Glutamatergic neuron (in vitro differentiated cells): Measurements from ENCODE around the gene CCK. TPM values are rescaled to one million over a fixed set of nuclear protein-coding genes. Genes with fewer than 3 reads are reported as not detected.

Experiments used
- DNase-seq: peaks from one replicate; pipeline ENCODE4 v3.0.0; 2022
- H3K27ac Mint-ChIP-seq: one replicate; pipeline ENCODE4 v1.8.0; 2020; ENCODE audit warnings: mild to moderate bottlenecking, mixed read lengths, inconsistent platforms; ENCODE audit not compliant: unreplicated experiment
- H3K27me3 Mint-ChIP-seq: one replicate; pipeline ENCODE4 v1.8.0; 2020; ENCODE audit warnings: mild to moderate bottlenecking, moderate library complexity, mixed read lengths, inconsistent platforms; ENCODE audit not compliant: unreplicated experiment
- H3K36me3 Mint-ChIP-seq: one replicate; pipeline ENCODE4 v1.8.0; 2020; ENCODE audit warnings: mild to moderate bottlenecking, mixed read lengths, inconsistent platforms; ENCODE audit not compliant: unreplicated experiment
- H3K4me1 Mint-ChIP-seq: one replicate; pipeline ENCODE4 v1.8.0; 2020; ENCODE audit warnings: mild to moderate bottlenecking, low read depth, mixed read lengths, inconsistent platforms; ENCODE audit not compliant: unreplicated experiment
- H3K4me3 Mint-ChIP-seq: one replicate; pipeline ENCODE4 v1.8.0; 2020; ENCODE audit warnings: mild to moderate bottlenecking, mixed read lengths, inconsistent platforms; ENCODE audit not compliant: unreplicated experiment
- H3K9me3 Mint-ChIP-seq: one replicate; pipeline ENCODE4 v1.8.0; 2020; ENCODE audit warnings: mild to moderate bottlenecking, moderate library complexity, mixed read lengths, inconsistent platforms; ENCODE audit not compliant: unreplicated experiment
- CTCF ChIP-seq: fragments of 200-600 bp; sonication (generic); IDR thresholded peaks from one replicate; pipeline ENCODE4 v1.5.0; 2021; ENCODE audit not compliant: partially characterized antibody, unreplicated experiment
- total RNA-seq: library from RNA; stranded (reverse); fragmentation: NEBNext Ultra II Directional; extraction: Animal tissue kit (Norgen Biotek cat#: 25700); gene quantifications from one replicate; pipeline ENCODE4 v1.2.1, GENCODE V29; 2021; ENCODE audit not compliant: unreplicated experiment

CCK gene
- total RNA-seq, 1 donor from 2014 or later = not detected

- Mint-ChIP-seq H3K4me3 (no peak overlapping the region), H3K36me3 (peaks cover 23% of the 10 kb centered on the region), H3K9me3 (peaks cover 11% of the 10 kb centered on the region), H3K4me1 (peaks cover 5% of the 10 kb centered on the region), H3K27ac (peak overlapping the region; percentile 8), H3K27me3 (peaks cover 5% of the 10 kb centered on the region)
- no peak for DNase-seq
- no peak for TF ChIP-seq CTCF
These were observed 39.2 kb downstream of the CCK start for GRCh38 chr3:42226470-42227425.

DNA sequence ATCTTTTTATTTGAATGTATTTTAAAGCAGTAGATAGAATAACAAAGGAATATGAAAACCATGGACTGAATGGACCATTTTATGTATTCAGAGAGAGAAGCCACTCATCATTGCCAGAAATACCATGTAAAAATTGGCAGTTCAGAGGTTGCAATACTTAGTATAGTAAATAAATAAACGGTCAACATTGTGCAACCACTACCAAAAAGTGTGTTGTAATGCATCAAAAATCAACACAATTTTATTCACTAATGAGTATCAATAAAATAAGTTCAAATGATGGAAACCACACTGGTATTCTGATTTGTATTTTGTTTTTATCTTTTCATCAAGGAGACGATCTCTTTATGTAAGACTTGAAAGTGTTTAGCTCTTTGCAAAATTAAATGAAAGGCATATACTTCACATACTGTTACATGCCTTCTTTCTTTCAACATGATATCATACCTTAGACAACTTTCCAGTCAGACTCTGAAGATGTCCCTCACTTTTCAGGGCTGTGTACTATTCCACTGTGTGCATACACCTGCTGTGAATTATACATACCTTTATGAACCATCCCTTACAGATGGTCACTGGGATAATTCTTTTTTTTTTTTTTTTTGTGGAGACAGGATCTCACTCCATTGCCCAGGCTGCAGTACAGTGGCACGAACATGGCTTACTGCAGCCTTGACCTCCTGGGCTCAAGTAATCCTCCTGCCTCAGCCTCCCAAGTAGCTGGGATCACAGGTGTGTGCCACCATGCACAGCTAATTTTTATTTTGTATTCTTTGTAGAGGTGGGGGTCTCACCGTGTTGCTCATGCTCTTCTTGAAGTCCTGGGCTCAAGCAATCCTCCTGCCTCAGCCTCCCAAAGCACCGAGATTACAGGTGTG is 40.3 kb downstream of the CCK start:
- Mint-ChIP-seq H3K27ac (no peak overlapping the region), H3K27me3 (peaks cover 5% of the 10 kb centered on the region), H3K4me3 (no peak overlapping the region), H3K9me3 (peaks cover 12% of the 10 kb centered on the region), H3K36me3 (peaks cover 23% of the 10 kb centered on the region), H3K4me1 (peaks cover 10% of the 10 kb centered on the region)
- TF ChIP-seq CTCF = no peak
- DNase-seq = no peak

DNA sequence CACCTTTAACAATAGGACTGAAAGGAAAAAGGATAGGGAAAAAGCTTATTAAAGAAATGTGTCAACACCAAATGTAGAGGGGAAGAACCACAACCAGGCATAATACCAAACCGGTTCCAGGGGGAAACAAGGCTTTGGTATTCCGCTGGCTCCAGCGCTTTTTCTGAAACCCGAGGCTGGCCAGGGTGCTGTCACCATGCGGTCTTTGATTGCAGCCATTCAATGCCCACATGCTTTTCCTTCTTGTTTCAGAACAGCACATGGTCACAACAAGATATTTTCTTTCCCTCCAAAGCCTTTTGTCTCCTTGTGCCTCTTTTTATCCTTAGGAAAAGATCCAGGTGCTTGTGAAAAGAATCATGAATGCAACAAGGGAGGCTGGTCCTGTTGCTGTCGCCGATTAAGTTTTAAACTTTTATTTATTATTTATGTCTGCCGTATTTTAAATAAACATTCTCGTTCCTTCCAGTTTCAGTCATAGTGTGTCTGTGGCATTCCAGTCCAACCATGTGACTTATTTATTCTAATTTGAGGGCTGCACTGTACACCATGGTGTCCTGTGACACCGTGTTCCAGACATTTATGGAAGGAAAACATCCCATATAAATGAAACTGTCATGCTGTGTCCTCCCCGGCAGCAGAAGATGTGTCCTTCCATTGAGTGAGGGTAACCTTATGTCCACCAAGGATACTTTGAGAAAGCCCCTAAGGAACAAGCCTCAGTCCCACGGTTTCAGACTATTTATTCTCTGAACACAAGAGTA is 41.1 kb downstream of the CCK start:
- Mint-ChIP-seq H3K4me3 (no peak overlapping the region), H3K27ac (no peak overlapping the region), H3K9me3 (peaks cover 14% of the 10 kb centered on the region), H3K27me3 (peaks cover 10% of the 10 kb centered on the region), H3K4me1 (peaks cover 11% of the 10 kb centered on the region), H3K36me3 (peaks cover 23% of the 10 kb centered on the region)
- no peak for TF ChIP-seq CTCF
- DNase-seq = no peak

- Mint-ChIP-seq H3K9me3 (peaks cover 16% of the 10 kb centered on the region), H3K27me3 (peaks cover 11% of the 10 kb centered on the region), H3K4me3 (no peak overlapping the region), H3K27ac (peak overlapping the region; percentile 66), H3K4me1 (peaks cover 5% of the 10 kb centered on the region), H3K36me3 (peaks cover 23% of the 10 kb centered on the region)
- no peak for TF ChIP-seq CTCF
- no peak for DNase-seq
These were observed 41.8 kb downstream of the CCK start for GRCh38 chr3:42224178-42224577.
